H1 (cell line): Measurements from ENCODE around the gene AHSG. TPM values are rescaled to one million over a fixed set of nuclear protein-coding genes. Genes with fewer than 3 reads are reported as not detected.

Experiments
- CTCF ChIA-PET: fragments of 300-600 bp; sonication (Branson Sonifier 250); formaldehyde crosslinking; loops from one replicate; lab custom pipeline; 2021; ENCODE audit not compliant: partially characterized antibody; lab: Charles Lee
- POLR2A ChIA-PET: fragments of 300-600 bp; sonication (Branson Sonifier 250); formaldehyde crosslinking; loops from one replicate; lab custom pipeline; 2021; ENCODE audit warnings: inconsistent platforms; ENCODE audit not compliant: partially characterized antibody; lab: Charles Lee
- DNase-seq, 2 experiments: peaks; one replicate each; pipeline versions ENCODE4 v3.0.0 to v3.0.0-alpha.2; 2010 to 2022; ENCODE audit warnings: low spot score in 2 of 2, low read depth in 1 of 2, mixed read lengths in 1 of 2
- FAIRE-seq: peaks from 2 replicates; lab custom pipeline; 2011; peaks lifted over from hg19 to GRCh38; lab: Jason Lieb, UNC
- H2AFZ ChIP-seq: 2 replicates; pipeline ENCODE4 v1.8.1; 2012; ENCODE audit warnings: low read length, inconsistent platforms
- H2AK5ac ChIP-seq: 2 replicates; pipeline ENCODE4 v1.6.1; 2013; ENCODE audit warnings: low read depth, low read length
- H2BK120ac ChIP-seq: replicated peaks from 2 replicates; pipeline ENCODE3; 2013; ENCODE audit warnings: low read depth, low read length, inconsistent platforms
- H2BK12ac ChIP-seq: 2 replicates; pipeline ENCODE4 v1.6.1; 2013; ENCODE audit warnings: low read depth, low read length
- H2BK15ac ChIP-seq: 2 replicates; pipeline ENCODE4 v1.6.1; 2013; ENCODE audit warnings: low read length
- H2BK20ac ChIP-seq: 2 replicates; pipeline ENCODE4 v1.6.1; 2013; ENCODE audit warnings: low read length
- H2BK5ac ChIP-seq: 2 replicates; pipeline ENCODE4 v1.6.1; 2013; ENCODE audit warnings: low read depth, low read length
- H3K14ac ChIP-seq: 2 replicates; pipeline ENCODE4 v1.6.1; 2013; ENCODE audit warnings: inconsistent platforms; ENCODE audit not compliant: insufficient read length
- H3K18ac ChIP-seq: 2 replicates; pipeline ENCODE4 v1.6.1; 2013; ENCODE audit warnings: low read length; ENCODE audit errors: extremely low read depth
- H3K23ac ChIP-seq: 2 replicates; pipeline ENCODE4 v1.6.1; 2013; ENCODE audit warnings: inconsistent platforms; ENCODE audit not compliant: insufficient read length
- H3K23me2 ChIP-seq: 2 replicates; pipeline ENCODE4 v1.6.1; 2013; ENCODE audit warnings: low read depth, low read length
- H3K27ac ChIP-seq: 2 replicates; pipeline ENCODE4 v1.6.1; 2011; ENCODE audit warnings: low read depth, low read length, inconsistent platforms
- H3K27me3 ChIP-seq, 4 experiments: replicated peaks in 1 of 4; 1 replicate in 1 of 4; 2 replicates in 3 of 4; pipeline versions ENCODE4 v1.6.1 to v1.8.1; 2011 to 2013; ENCODE audit warnings: low read length in 3 of 4, mild to moderate bottlenecking in 3 of 4, inconsistent platforms in 2 of 4, mixed read lengths in 2 of 4, moderate library complexity in 1 of 4; ENCODE audit not compliant: control insufficient read depth in 3 of 4, insufficient read depth in 3 of 4; ENCODE audit errors: extremely low read depth in 1 of 4
- H3K36me3 ChIP-seq, 4 experiments: 2 replicates each; pipeline versions ENCODE4 v1.6.1 to v1.8.1; 2011 to 2013; ENCODE audit warnings: mild to moderate bottlenecking in 4 of 4, low read length in 3 of 4, moderate library complexity in 2 of 4, control low read depth in 1 of 4, inconsistent platforms in 1 of 4; ENCODE audit not compliant: insufficient read depth in 4 of 4, control insufficient read depth in 2 of 4
- H3K4ac ChIP-seq: replicated peaks from 2 replicates; pipeline ENCODE3; 2013; ENCODE audit warnings: low read length, low read depth, mixed read lengths, inconsistent platforms; ENCODE audit not compliant: insufficient read length
- H3K4me1 ChIP-seq, 4 experiments: replicated peaks in 1 of 4; 1 replicate in 1 of 4; 2 replicates in 3 of 4; pipeline versions ENCODE4 v1.6.1 to v1.8.1; 2011 to 2013; ENCODE audit warnings: low read length in 3 of 4, inconsistent platforms in 2 of 4, mixed read lengths in 1 of 4; ENCODE audit not compliant: insufficient read depth in 4 of 4, control insufficient read depth in 3 of 4
- H3K4me2 ChIP-seq, 2 experiments: 2 replicates each; pipeline versions ENCODE4 v1.6.1 to v1.8.1; 2011 to 2013; ENCODE audit warnings: low read depth in 2 of 2, low read length in 2 of 2, control low read depth in 1 of 2, inconsistent platforms in 1 of 2, mild to moderate bottlenecking in 1 of 2; ENCODE audit not compliant: insufficient read depth in 1 of 2
- H3K4me3 ChIP-seq, 4 experiments: fragments of 200-600, 300-600 bp in 1 of 4; sonication (generic), shearing (Covaris generic), sonication (Bioruptor Twin) in 1 of 4; 2 replicates each; pipeline versions ENCODE4 v1.5.1 to v1.8.1; 2011 to 2016; ENCODE audit warnings: low read length in 4 of 4, low read depth in 3 of 4, control low read depth in 2 of 4, inconsistent platforms in 2 of 4, mild to moderate bottlenecking in 2 of 4, mixed read lengths in 1 of 4, moderate library complexity in 1 of 4; ENCODE audit not compliant: insufficient read depth in 2 of 4; ENCODE audit errors: extremely low read depth in 1 of 4
- H3K56ac ChIP-seq: replicated peaks from 2 replicates; pipeline ENCODE3; 2013; ENCODE audit warnings: low read depth, mild to moderate bottlenecking, mixed read lengths, low read length, inconsistent platforms; ENCODE audit not compliant: insufficient read length
- H3K79me1 ChIP-seq: 2 replicates; pipeline ENCODE4 v1.6.1; 2013; ENCODE audit warnings: low read depth, low read length, control low read depth
- H3K79me2 ChIP-seq, 2 experiments: 2 replicates each; pipeline versions ENCODE4 v1.6.1 to v1.8.1; 2012 to 2013; ENCODE audit warnings: low read length in 2 of 2, mild to moderate bottlenecking in 2 of 2, inconsistent platforms in 1 of 2; ENCODE audit not compliant: insufficient read depth in 2 of 2, control insufficient read depth in 1 of 2
- H3K9ac ChIP-seq, 4 experiments: replicated peaks in 1 of 4; 1 replicate in 1 of 4; 2 replicates in 3 of 4; pipeline versions ENCODE4 v1.6.1 to v1.8.1; 2011 to 2013; ENCODE audit warnings: low read depth in 3 of 4, low read length in 3 of 4, control low read depth in 2 of 4, mild to moderate bottlenecking in 2 of 4, moderate library complexity in 2 of 4, inconsistent platforms in 1 of 4; ENCODE audit errors: extremely low read depth in 1 of 4
- H3K9me3 ChIP-seq, 2 experiments: 2 replicates each; pipeline versions ENCODE4 v1.6.1 to v1.8.1; 2012 to 2013; ENCODE audit warnings: mild to moderate bottlenecking in 2 of 2, moderate library complexity in 2 of 2, control low read depth in 1 of 2, inconsistent platforms in 1 of 2, low read depth in 1 of 2, low read length in 1 of 2, mixed read lengths in 1 of 2; ENCODE audit not compliant: insufficient read depth in 2 of 2
- H4K20me1 ChIP-seq, 2 experiments: replicated peaks in 1 of 2; 2 replicates each; pipeline versions ENCODE3 to v1.8.1; 2011 to 2013; ENCODE audit warnings: inconsistent platforms in 2 of 2, low read length in 2 of 2, mild to moderate bottlenecking in 1 of 2; ENCODE audit not compliant: insufficient read depth in 2 of 2, control insufficient read depth in 1 of 2
- H4K5ac ChIP-seq: 2 replicates; pipeline ENCODE4 v1.6.1; 2013; ENCODE audit warnings: low read length, low read depth, mixed read lengths, inconsistent platforms; ENCODE audit not compliant: insufficient read length
- H4K8ac ChIP-seq: 2 replicates; pipeline ENCODE4 v1.8.0; 2013; ENCODE audit warnings: mild to moderate bottlenecking, moderate library complexity, low read length, inconsistent platforms; ENCODE audit not compliant: insufficient read depth; ENCODE audit errors: extremely low read depth
- H4K91ac ChIP-seq: replicated peaks from 2 replicates; pipeline ENCODE3; 2013; ENCODE audit warnings: low read length, mixed read lengths, inconsistent platforms; ENCODE audit not compliant: insufficient read length
- BACH1 ChIP-seq: IDR thresholded peaks from 2 replicates; pipeline ENCODE4 v1.6.1; 2012; ENCODE audit warnings: low read length, improper control_type of control experiment
- EGR1 ChIP-seq: IDR thresholded peaks from 2 replicates; pipeline ENCODE4 v1.6.1; 2011; ENCODE audit warnings: low read depth, low read length, borderline replicate concordance
- KDM4A ChIP-seq: IDR thresholded peaks from one replicate; pipeline ENCODE4 v1.7.1; 2012; ENCODE audit warnings: low read depth, mild to moderate bottlenecking, moderate library complexity, low read length, inconsistent platforms; ENCODE audit not compliant: severe bottlenecking
- TAF1 ChIP-seq: IDR thresholded peaks from 2 replicates; pipeline ENCODE4 v1.6.1; 2011; ENCODE audit warnings: mild to moderate bottlenecking, low read depth, low read length
- YY1 ChIP-seq: IDR thresholded peaks from 2 replicates; pipeline ENCODE4 v1.6.1; 2011; ENCODE audit warnings: low read depth, mild to moderate bottlenecking, low read length
- polyA plus RNA-seq, 7 experiments: library from polyadenylated mRNA; depleted of rRNA in 3 of 7; stranded (reverse) in 5 of 7; unstranded in 2 of 7; fragments of >200 nt in 5 of 7; fragments of 200-250 nt in 2 of 7; gene quantifications; 1 replicate in 5 of 7; 2 replicates in 1 of 7; 4 replicates in 1 of 7; pipeline versions ENCODE4 v1.2.1 to v1.2.3, GENCODE V29; 2011 to 2013; ENCODE audit warnings: missing spikeins in 2 of 7, mixed read lengths in 2 of 7
- total RNA-seq: library from RNA; stranded (reverse); fragmentation: NEBNext Ultra II Directional; extraction: Animal tissue kit (Norgen Biotek cat#: 25700); gene quantifications from 2 replicates; pipeline ENCODE4 v1.2.1, GENCODE V29; 2021

AHSG gene
- total and polyA plus RNA-seq, 2 of the 8 experiments (the other 6 are each of a cell fraction or from before 2014, with no cell fraction given): 0.68 to 0.78 TPM

GRCh38 chr3:186640929-186641328, 28.1 kb downstream of the AHSG start:
- no peaks in the 10 kb centered on the region; a peak in 1 of 7 replicates for H3K27me3 ChIP-seq
- H3K27ac ChIP-seq: no peak overlapping the region
- H2BK20ac ChIP-seq: no peak overlapping the region
- no peak overlapping the region for H4K8ac ChIP-seq
- H3K4me2 ChIP-seq: no peak overlapping the region
- FAIRE-seq: no peak
- no peak for DNase-seq
- H3K14ac ChIP-seq: no peak overlapping the region
- H2BK15ac ChIP-seq: no peak overlapping the region
- H2AFZ ChIP-seq: peak overlapping the region; percentile 25; the same call in 1 of the 2 replicates
- H2BK5ac ChIP-seq: no peak overlapping the region
- H3K4me3 ChIP-seq: no peak overlapping the region
- H4K20me1 ChIP-seq: no peaks in the 10 kb centered on the region
- no peak overlapping the region for H4K91ac ChIP-seq
- ChIA-PET CTCF (interaction anchor here (0.9 to 2.1 kb wide), 4 partner anchors 12 to 125 kb away, joined by 3 to 11 read pairs (median 4); no protein-coding TSS in a partner anchor), POLR2A (interaction anchor here (1.3 to 1.8 kb wide), 2 partner anchors 23 to 142 kb away, joined by 5 to 7 read pairs; partner anchors contain the start of gene EIF4A2)
- peaks cover 5 to 12% (median 8%) of the 10 kb centered on the region in 4 experiments; a peak in 5 of 7 replicates for H3K4me1 ChIP-seq
- H2BK12ac ChIP-seq: no peak overlapping the region
- no peaks in the 10 kb centered on the region for H3K9me3 ChIP-seq
- H3K56ac ChIP-seq: no peak overlapping the region
- no peaks in the 10 kb centered on the region for H3K79me2 ChIP-seq
- no peak overlapping the region for H3K9ac ChIP-seq
- no peak overlapping the region for H2AK5ac ChIP-seq
- H3K23ac ChIP-seq: no peak overlapping the region
- TF ChIP-seq KDM4A: no peak
- TF ChIP-seq BACH1: no peak
- TF ChIP-seq YY1: no peak
- no peak for TF ChIP-seq TAF1
- TF ChIP-seq EGR1: no peak
- H2BK120ac ChIP-seq: no peak overlapping the region
- H3K4ac ChIP-seq: no peak overlapping the region
- no peaks in the 10 kb centered on the region for H3K23me2 ChIP-seq
- H3K36me3 ChIP-seq: no peaks in the 10 kb centered on the region
- H4K5ac ChIP-seq: no peak overlapping the region
- H3K18ac ChIP-seq: no peak overlapping the region
- H3K79me1 ChIP-seq: no peaks in the 10 kb centered on the region
